ENCODE data around the gene NHERF1. TPM values are rescaled to one million over a fixed set of nuclear protein-coding genes. Genes with fewer than 3 reads are reported as not detected.

Gene NHERF1
- total and polyA plus RNA-seq, 9 of the 15 experiments (the other 6 are each of a cell fraction or from before 2014, with no cell fraction given) = 11.4 to 79.9 (median 36.9) TPM

- H3K36me3 ChIP-seq (ENCODE audit: control insufficient read depth, insufficient read depth, low read length) = no peaks in the 10 kb centered on the region
- DNase-seq (ENCODE audit: extremely low read depth in 1 of 4, low spot score in 3 of 4) (no peak), FAIRE-seq (no peak), ATAC-seq (no peak)
- no peak overlapping the region for H3K9ac ChIP-seq (ENCODE audit: insufficient read depth in 1 of 2, low read depth in 2 of 2, low read length in 2 of 2)
- POLR2A ChIA-PET = interaction anchor here (0.6 to 1.1 kb wide), 6 partner anchors 9 to 568 kb away, joined by 3 to 4 read pairs (median 3); partner anchors contain the start of gene BTBD17
- H2AFZ ChIP-seq (ENCODE audit: low read depth, low read length) = no peak overlapping the region
- H3K4me2 ChIP-seq (ENCODE audit: insufficient read depth, low read length) = no peak overlapping the region
- CTCF ChIA-PET (ENCODE audit: low intra/inter-chr PET ratio) = no interaction called here
- H3K4me1 ChIP-seq (replicated peaks in 1 of 2; ENCODE audit: control insufficient read depth in 2 of 2, insufficient read depth in 2 of 2, low read length in 2 of 2) = no peaks in the 10 kb centered on the region
- peaks cover 4% of the 10 kb centered on the region for H4K20me1 ChIP-seq (replicated peaks; ENCODE audit: control insufficient read depth, insufficient read depth, low read length)
- 1% methylated on average over 9 of the region's 9 CpGs for WGBS (ENCODE audit: insufficient coverage, low coverage, missing lambda C conversion rate)
- no TSS peak for BruUV-seq (replicated peaks)
- H3K79me2 ChIP-seq (ENCODE audit: control insufficient read depth, insufficient read depth, low read length) = no peaks in the 10 kb centered on the region
- TF ChIP-seq ESRRA (IDR thresholded peaks at IDR 0.05; ENCODE audit: borderline replicate concordance, low read depth) (peak; percentile 38; the same call in 1 of the 2 replicates), EGR1 (conservative IDR thresholded peaks at IDR 0.05) (0 out of 2 replicates have a peak, but pooled peaks have one; percentile 30), ELF4 (CRISPR knock-in tag; IDR thresholded peaks at IDR 0.05) (no peak), NEUROD1 (IDR thresholded peaks at IDR 0.05; ENCODE audit: borderline replicate concordance, low read depth, low read length, partially characterized antibody) (no peak), ZNF655 (CRISPR knock-in tag; IDR thresholded peaks at IDR 0.05) (no peak), ZNF436 (CRISPR knock-in tag; IDR thresholded peaks at IDR 0.05) (no peak), ADNP (tag; IDR thresholded peaks at IDR 0.05) (0 out of 2 replicates have a peak, but pooled peaks have one; percentile 35), BCOR (IDR thresholded peaks at IDR 0.05) (peak; percentile 51; the same call in 1 of the 2 replicates), PCBP2 (IDR thresholded peaks at IDR 0.05; ENCODE audit: low read depth, low read length, poor library complexity, severe bottlenecking) (no peak), RBM25 (IDR thresholded peaks at IDR 0.05; ENCODE audit: low read depth, low read length, severe bottlenecking) (peak; percentile 82), ZFP91 (CRISPR knock-in tag; IDR thresholded peaks at IDR 0.05) (0 out of 2 replicates have a peak, but pooled peaks have one; percentile 57), KDM1A (IDR thresholded peaks at IDR 0.05) (peak in 1 of 2 experiments; percentile 46; a peak in 1 of 4 replicates)
- H3K27ac ChIP-seq (ENCODE audit: extremely low read depth, low read depth, low read length) = no peak overlapping the region
- in situ Hi-C loops (cut with MboI) (no loop called here), intact Hi-C loops (cut with micrococcal nuclease) (no loop called here)
- peaks cover 8 to 50% of the 10 kb centered on the region in 2 experiments; a peak in 4 of 5 replicates for H3K27me3 ChIP-seq (ENCODE audit: control insufficient read depth in 2 of 2, insufficient read depth in 2 of 2, low read length in 2 of 2)
- no peaks in the 10 kb centered on the region for H3K9me1 ChIP-seq (ENCODE audit: control insufficient read depth, insufficient read depth, low read length)
- no peak overlapping the region for H3K4me3 ChIP-seq
- no peaks in the 10 kb centered on the region for H3K9me3 ChIP-seq (replicated peaks; ENCODE audit: control insufficient read depth, insufficient read depth, low read depth, low read length)
Measured at GRCh38 chr17:74702116-74702871, 46.1 kb upstream of the NHERF1 start.
